Fibroblast of lung (primary cell): ENCODE measurements around the gene EDN2. TPM values are rescaled to one million over a fixed set of nuclear protein-coding genes. Genes with fewer than 3 reads are reported as not detected.
A peak's percentile ranks its signal among the peaks of the same experiment; 100 is the strongest.

Experiments
- DNase-seq, 2 donors: peaks; one replicate each; pipeline versions ENCODE4 v3.0.0 to v3.0.0-alpha.2; 2010; ENCODE audit warnings: low read depth in 2 of 2
- H2AFZ ChIP-seq: 2 replicates; pipeline ENCODE4 v1.5.1; 2012; ENCODE audit warnings: low read length, control low read depth, inconsistent platforms
- H3K27ac ChIP-seq: 2 replicates; pipeline ENCODE4 v1.5.1; 2011; ENCODE audit warnings: low read length, control low read depth; ENCODE audit not compliant: insufficient read depth
- H3K27me3 ChIP-seq: 2 replicates; pipeline ENCODE4 v1.5.1; 2011; ENCODE audit warnings: mild to moderate bottlenecking, low read length; ENCODE audit not compliant: control insufficient read depth, insufficient read depth
- H3K36me3 ChIP-seq: 2 replicates; pipeline ENCODE4 v1.5.1; 2011; ENCODE audit warnings: low read length; ENCODE audit not compliant: control insufficient read depth, insufficient read depth
- H3K4me1 ChIP-seq: 2 replicates; pipeline ENCODE4 v1.5.1; 2011; ENCODE audit warnings: low read length; ENCODE audit not compliant: control insufficient read depth, insufficient read depth; ENCODE audit errors: extremely low read depth
- H3K4me2 ChIP-seq: 2 replicates; pipeline ENCODE4 v1.5.1; 2011; ENCODE audit warnings: low read length, control low read depth; ENCODE audit not compliant: insufficient read depth; ENCODE audit errors: extremely low read depth
- H3K4me3 ChIP-seq, 4 experiments: fragments of 200-600 bp in 1 of 4; sonication (generic) in 1 of 4; replicated peaks in 1 of 4; 2 replicates each; pipeline ENCODE4 v1.5.1; 2011 to 2016; ENCODE audit warnings: low read length in 4 of 4, low read depth in 3 of 4, mild to moderate bottlenecking in 3 of 4, control low read depth in 2 of 4, inconsistent platforms in 1 of 4, mixed read lengths in 1 of 4; ENCODE audit not compliant: insufficient read depth in 1 of 4; ENCODE audit errors: control extremely low read depth in 1 of 4
- H3K79me2 ChIP-seq: 2 replicates; pipeline ENCODE4 v1.5.1; 2012; ENCODE audit warnings: mild to moderate bottlenecking, low read length, inconsistent platforms; ENCODE audit not compliant: control insufficient read depth, insufficient read depth
- H3K9ac ChIP-seq: 2 replicates; pipeline ENCODE4 v1.5.1; 2011; ENCODE audit warnings: mild to moderate bottlenecking, low read length, control low read depth; ENCODE audit not compliant: insufficient read depth
- H3K9me3 ChIP-seq: 2 replicates; pipeline ENCODE4 v1.5.1; 2012; ENCODE audit warnings: low read depth, low read length; ENCODE audit not compliant: control insufficient read depth, insufficient read depth
- H4K20me1 ChIP-seq: 2 replicates; pipeline ENCODE4 v1.5.1; 2011; ENCODE audit warnings: low read length; ENCODE audit not compliant: control insufficient read depth, insufficient read depth; ENCODE audit errors: extremely low read depth
- EZH2 ChIP-seq: IDR thresholded peaks from 2 replicates; pipeline ENCODE4 v1.5.1; 2012; ENCODE audit warnings: low read length, control low read depth, mild to moderate bottlenecking; ENCODE audit errors: missing control alignments
- polyA plus RNA-seq, 2 donors: library from polyadenylated mRNA; depleted of rRNA in 1 of 2; stranded (reverse) in 1 of 2; unstranded in 1 of 2; fragments of >200 nt; gene quantifications; 2 replicates each; pipeline ENCODE4 v1.2.1, GENCODE V29; 2011 to 2012; ENCODE audit warnings: missing spikeins in 1 of 2
- total RNA-seq: library from RNA; depleted of rRNA; stranded (reverse); fragments of >200 nt; gene quantifications from 2 replicates; pipeline ENCODE4 v1.2.1, GENCODE V29; 2014
- TF ChIP-seq, protein P1 (sequence below), 2 donors: IDR thresholded peaks in 1 of 2; conservative IDR thresholded peaks in 1 of 2; 1 replicate in 1 of 2; 2 replicates in 1 of 2; pipeline ENCODE4 v1.5.1; 2011 to 2012; ENCODE audit warnings: low read length in 2 of 2, control low read depth in 1 of 2, inconsistent platforms in 1 of 2, low read depth in 1 of 2, mild to moderate bottlenecking in 1 of 2

EDN2 gene
- total and polyA plus RNA-seq, 2 donors (not counting 1 experiment from before 2014, with no cell fraction given) = not detected

DNA sequence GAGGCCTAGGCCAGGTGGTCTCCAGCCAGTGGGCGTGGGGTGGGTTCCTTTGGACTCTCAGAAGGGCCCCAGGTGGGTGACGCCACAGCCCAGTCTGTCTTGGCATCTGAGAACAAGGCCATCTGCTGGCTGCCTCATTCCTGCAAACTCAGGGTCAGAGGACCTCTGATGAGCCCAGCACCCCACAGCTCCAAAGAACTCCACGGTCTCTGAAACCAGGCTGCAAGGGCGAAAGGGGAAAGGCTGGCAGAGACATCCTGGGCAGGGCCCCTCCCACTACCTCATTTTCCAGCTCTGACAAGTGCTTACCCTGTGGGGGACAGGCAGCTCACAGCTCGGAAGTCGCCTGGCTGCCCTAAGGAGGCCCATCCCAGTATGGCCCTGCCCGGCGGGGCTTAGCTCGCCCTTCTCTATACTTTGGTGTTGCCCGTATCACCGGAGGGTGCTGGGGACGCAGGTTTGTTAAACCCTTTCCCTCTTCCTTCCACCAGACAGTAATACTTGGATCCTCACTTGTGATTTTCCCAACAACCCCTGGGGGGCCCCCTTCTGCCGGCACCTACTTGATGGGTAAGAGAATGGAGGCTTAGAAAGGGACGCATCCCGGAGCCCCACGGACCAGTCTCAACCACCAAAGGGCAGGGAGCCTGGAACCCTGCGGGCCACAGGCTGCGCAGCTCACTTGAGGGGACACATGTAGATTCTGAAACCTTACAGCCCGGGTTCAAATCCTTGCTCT is 10.9 kb upstream of the EDN2 start:
- TF ChIP-seq EZH2 = no peak
- TF ChIP-seq, protein P1, sequence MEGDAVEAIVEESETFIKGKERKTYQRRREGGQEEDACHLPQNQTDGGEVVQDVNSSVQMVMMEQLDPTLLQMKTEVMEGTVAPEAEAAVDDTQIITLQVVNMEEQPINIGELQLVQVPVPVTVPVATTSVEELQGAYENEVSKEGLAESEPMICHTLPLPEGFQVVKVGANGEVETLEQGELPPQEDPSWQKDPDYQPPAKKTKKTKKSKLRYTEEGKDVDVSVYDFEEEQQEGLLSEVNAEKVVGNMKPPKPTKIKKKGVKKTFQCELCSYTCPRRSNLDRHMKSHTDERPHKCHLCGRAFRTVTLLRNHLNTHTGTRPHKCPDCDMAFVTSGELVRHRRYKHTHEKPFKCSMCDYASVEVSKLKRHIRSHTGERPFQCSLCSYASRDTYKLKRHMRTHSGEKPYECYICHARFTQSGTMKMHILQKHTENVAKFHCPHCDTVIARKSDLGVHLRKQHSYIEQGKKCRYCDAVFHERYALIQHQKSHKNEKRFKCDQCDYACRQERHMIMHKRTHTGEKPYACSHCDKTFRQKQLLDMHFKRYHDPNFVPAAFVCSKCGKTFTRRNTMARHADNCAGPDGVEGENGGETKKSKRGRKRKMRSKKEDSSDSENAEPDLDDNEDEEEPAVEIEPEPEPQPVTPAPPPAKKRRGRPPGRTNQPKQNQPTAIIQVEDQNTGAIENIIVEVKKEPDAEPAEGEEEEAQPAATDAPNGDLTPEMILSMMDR (conservative IDR thresholded peaks at IDR 0.05 in 1 of 2, IDR thresholded peaks at IDR 0.05 in 1 of 2; ENCODE audit: low read depth in 1 of 2, low read length in 2 of 2) = peak in 1 of 2 donors; percentile 30
- Histone ChIP-seq H3K79me2 (no peaks in the 10 kb centered on the region), H3K27me3 (no peaks in the 10 kb centered on the region), H3K9ac (no peak overlapping the region), H3K36me3 (no peaks in the 10 kb centered on the region), H3K4me1 (peaks cover 13% of the 10 kb centered on the region), H3K27ac (peak overlapping the region; percentile 74), H4K20me1 (no peaks in the 10 kb centered on the region), H3K4me2 (no peak overlapping the region), H2AFZ (peak overlapping the region; percentile 31), H3K4me3 (no peak overlapping the region), H3K9me3 (no peaks in the 10 kb centered on the region)
- peak; percentile 48 to 56 for DNase-seq

DNA sequence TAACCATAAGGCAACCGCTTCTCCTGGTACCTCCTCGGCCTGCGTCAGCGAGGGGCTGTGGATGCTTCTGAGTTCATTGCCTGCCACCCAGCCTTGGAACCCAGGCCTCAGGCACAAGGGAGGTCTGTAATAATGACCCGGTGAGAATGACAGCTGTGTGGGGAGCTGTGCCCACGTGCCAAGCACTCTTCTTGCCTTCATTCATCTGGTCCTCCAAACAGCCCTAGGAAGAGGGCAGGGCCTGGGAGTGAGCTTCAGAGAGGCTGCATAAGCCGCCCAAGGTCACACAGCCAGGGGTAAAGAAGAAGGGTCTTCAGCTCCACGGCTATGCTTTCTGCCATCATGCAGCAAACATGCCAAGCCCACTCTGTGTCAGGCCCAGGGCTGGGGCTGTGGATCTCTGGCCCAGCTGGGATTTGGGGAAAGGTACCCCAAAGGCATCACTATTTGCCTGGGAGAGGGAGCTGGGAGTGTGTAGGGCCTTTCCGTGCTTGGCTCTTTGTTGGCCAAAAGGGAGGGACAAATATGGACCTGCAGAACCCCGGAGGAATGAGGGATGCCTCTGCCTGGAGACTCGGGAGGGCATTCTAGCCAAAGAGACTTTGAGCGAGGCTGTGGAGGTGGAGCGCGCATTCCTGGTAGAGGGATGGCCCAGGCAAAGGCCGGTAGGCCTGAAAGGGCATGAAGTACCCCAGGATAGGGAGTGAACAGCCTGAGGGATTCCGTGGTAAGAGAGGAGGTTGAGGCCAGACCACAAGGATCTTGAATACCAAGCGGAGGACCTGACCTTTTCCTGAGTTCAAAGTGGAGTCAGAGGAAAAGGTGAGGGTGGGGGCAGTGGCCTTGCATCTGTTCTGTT is 10.1 kb upstream of the EDN2 start:
- Histone ChIP-seq H3K9me3 (no peaks in the 10 kb centered on the region), H3K27me3 (no peaks in the 10 kb centered on the region), H3K79me2 (no peaks in the 10 kb centered on the region), H3K4me2 (no peak overlapping the region), H3K4me1 (peaks cover 13% of the 10 kb centered on the region), H3K4me3 (no peak overlapping the region), H3K9ac (no peak overlapping the region), H2AFZ (no peak overlapping the region), H3K27ac (no peak overlapping the region), H3K36me3 (no peaks in the 10 kb centered on the region), H4K20me1 (no peaks in the 10 kb centered on the region)
- no peak for TF ChIP-seq EZH2
- TF ChIP-seq, protein P1 (conservative IDR thresholded peaks at IDR 0.05 in 1 of 2, IDR thresholded peaks at IDR 0.05 in 1 of 2; ENCODE audit: low read depth in 1 of 2, low read length in 2 of 2) = no peak
- no peak for DNase-seq

DNA sequence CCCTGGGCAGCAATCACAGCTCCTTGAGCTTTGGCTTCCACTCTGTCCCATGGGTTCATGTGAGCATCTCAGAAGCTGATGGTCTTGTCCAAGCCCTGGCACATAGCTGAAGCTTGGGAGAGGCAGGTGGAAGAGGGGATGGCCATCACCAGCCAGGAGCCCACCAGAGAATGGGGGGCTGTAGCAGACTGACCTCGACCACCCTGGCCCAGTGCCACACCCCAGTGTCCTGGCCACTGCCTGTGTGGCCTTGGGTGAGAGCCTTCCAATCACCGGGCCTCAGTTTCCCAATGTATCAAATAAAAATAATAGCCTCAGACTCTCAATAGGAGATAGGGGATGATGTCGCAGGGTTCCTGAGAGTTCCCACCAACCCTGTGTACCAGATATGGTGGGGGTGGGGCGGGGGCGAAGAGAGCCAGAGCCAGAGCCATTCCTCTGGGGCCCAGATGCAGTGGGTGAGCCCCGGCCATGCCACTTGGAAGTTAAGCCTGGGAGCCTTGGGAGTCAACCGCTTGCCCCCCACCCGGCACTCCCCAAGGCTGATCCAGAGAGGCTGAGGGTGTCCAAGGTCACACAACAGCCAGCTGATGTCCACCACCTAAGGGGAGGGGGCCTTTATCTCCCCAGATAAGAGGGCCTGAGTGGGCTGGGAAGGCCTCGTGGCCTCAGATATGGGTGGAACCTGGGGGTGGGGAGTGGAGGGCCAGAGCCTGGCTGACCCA is 9.3 kb upstream of the EDN2 start:
- Histone ChIP-seq H3K27ac (no peak overlapping the region), H3K27me3 (no peaks in the 10 kb centered on the region), H3K36me3 (no peaks in the 10 kb centered on the region), H3K9ac (no peak overlapping the region), H4K20me1 (no peaks in the 10 kb centered on the region), H3K4me3 (no peak overlapping the region), H3K4me1 (peaks cover 13% of the 10 kb centered on the region), H3K9me3 (no peaks in the 10 kb centered on the region), H2AFZ (no peak overlapping the region), H3K4me2 (no peak overlapping the region), H3K79me2 (no peaks in the 10 kb centered on the region)
- TF ChIP-seq EZH2 = no peak
- TF ChIP-seq, protein P1 (conservative IDR thresholded peaks at IDR 0.05 in 1 of 2, IDR thresholded peaks at IDR 0.05 in 1 of 2; ENCODE audit: low read depth in 1 of 2, low read length in 2 of 2) = no peak
- no peak for DNase-seq
